Aorta (tissue), 5 donors: ENCODE measurements around the gene GIMAP6. TPM values are rescaled to one million over a fixed set of nuclear protein-coding genes. Genes with fewer than 3 reads are reported as not detected.
"Not testable (repeated sequence)": the region's sequence is repeated elsewhere in the genome, so short reads cannot be mapped to it uniquely, and the experiment has no call there.

ENCODE experiments used
- ATAC-seq: fragments of 200-7000 bp; cut with Tn5 transposase; one replicate; pipeline ENCODE4 v1.9.1; 2022; ENCODE audit warnings: moderate library complexity; ENCODE audit not compliant: low FRiP score
- DNase-seq, 2 donors: peaks; one replicate each; pipeline ENCODE4 v3.0.0-alpha.2; 2020
- H3K27ac ChIP-seq, 2 donors: one replicate each; pipeline ENCODE4 v1.5.1; 2013; ENCODE audit warnings: low read length in 2 of 2, mild to moderate bottlenecking in 2 of 2, moderate library complexity in 2 of 2, control low read depth in 1 of 2, inconsistent platforms in 1 of 2, low read depth in 1 of 2
- H3K27me3 ChIP-seq, 2 donors: one replicate each; pipeline ENCODE4 v1.6.1; 2013; ENCODE audit warnings: control low read depth in 1 of 2, low read length in 1 of 2, mild to moderate bottlenecking in 1 of 2, moderate library complexity in 1 of 2; ENCODE audit not compliant: insufficient read depth in 2 of 2, control insufficient read depth in 1 of 2
- H3K36me3 ChIP-seq, 2 donors: one replicate each; pipeline ENCODE4 v1.6.1; 2013; ENCODE audit warnings: control low read depth in 1 of 2, low read length in 1 of 2, mild to moderate bottlenecking in 1 of 2; ENCODE audit not compliant: insufficient read depth in 2 of 2, control insufficient read depth in 1 of 2
- H3K4me1 ChIP-seq, 2 donors: one replicate each; pipeline ENCODE4 v1.6.1; 2013; ENCODE audit warnings: low read length in 2 of 2, control low read depth in 1 of 2, mild to moderate bottlenecking in 1 of 2, moderate library complexity in 1 of 2; ENCODE audit not compliant: insufficient read depth in 2 of 2, control insufficient read depth in 1 of 2
- H3K4me3 ChIP-seq, 2 donors: one replicate each; pipeline ENCODE4 v1.5.1; 2013; ENCODE audit warnings: low read length in 2 of 2, control low read depth in 1 of 2, mild to moderate bottlenecking in 1 of 2
- H3K9me3 ChIP-seq: one replicate; pipeline ENCODE4 v1.6.1; 2013; ENCODE audit warnings: mild to moderate bottlenecking, low read length; ENCODE audit not compliant: control insufficient read depth
- WGBS, 2 donors: extraction: QIAGEN DNeasy Blood & Tissue Kit; methylation state at CpG; one replicate each; pipeline ENCODE4 v1.1.7; 2013; 5-methylcytosine and 5-hydroxymethylcytosine counted together
- intact Hi-C, 2 donors: fragments of 100-400 bp; cut with DNase I; formaldehyde crosslinking; loops; one replicate each; pipeline versions ENCODE4 v1.14.2 to v1.15.0; 2022
- long read RNA-seq, 2 donors: library from polyadenylated mRNA; unstranded; transcript quantifications; one replicate each; pipeline ENCODE4 v2.0.0, GENCODE V29; 2020 to 2021
- polyA plus RNA-seq, 2 donors: library from polyadenylated mRNA; stranded (reverse); fragments of 200-250 nt; gene quantifications; one replicate each; pipeline ENCODE4 v1.2.3, GENCODE V29; 2013
- total RNA-seq, 2 donors: library from RNA; stranded (reverse); fragmentation: NEBNext Ultra II Directional; extraction: Animal tissue kit (Norgen Biotek cat#: 25700); gene quantifications; one replicate each; pipeline ENCODE4 v1.2.1, GENCODE V29; 2021
- donor health status: healthy with polysubstance abuse.
- donor health status: Bipolar disorder and iron deficiency.
- donor health status: DM: no; HTN: no; CAD: no.
- donor health status: DM: no; HTN: no; CAD: no.
- donor health status: DM: yes; HTN: yes; CAD: no.

Gene GIMAP6
- 10 to 100 TPM; 31.7 to 49.2 TPM for total RNA-seq
- polyA plus RNA-seq = 10 to 100 TPM in 1 of 2 donors, 1 to 10 TPM in 1; 3.0 to 10.3 TPM
- long read RNA-seq, donor 1, transcript GIMAP6-202 (3 exons, 876 nt) = minor isoform, 26 of 96 reads
- long read RNA-seq, donor 1, transcript GIMAP6-201 (3 exons, 3,440 nt) = major isoform, 39 of 96 reads
- long read RNA-seq, donor 1, partial matches to known transcripts = 0 of 96 reads
- long read RNA-seq, donor 1, other reads (novel, unspliced or antisense) = 30 of 96 reads
- long read RNA-seq, donor 2, transcript GIMAP6-201 (3 exons, 3,440 nt) = major isoform, 10 of 33 reads
- long read RNA-seq, donor 2, partial matches to known transcripts = 1 of 33 reads
- long read RNA-seq, donor 2, other reads (novel, unspliced or antisense) = 19 of 33 reads

- no peaks in the 10 kb centered on the region for H3K36me3 ChIP-seq
- H3K4me1 ChIP-seq = no peaks in the 10 kb centered on the region
- WGBS, 2 donors = 73 to 78% methylated on average over 9 of the region's 9 CpGs
- DNase-seq (peak in 1 of 2 donors; percentile 55), ATAC-seq (peak; percentile 60)
- H3K4me3 ChIP-seq = no peak within 1 kb of the TSS
- peaks cover 2% of the 10 kb centered on the region for H3K9me3 ChIP-seq
- intact Hi-C loops = no loop called here
- H3K27ac ChIP-seq = no peak within 1 kb of the TSS
- no peaks in the 10 kb centered on the region for H3K27me3 ChIP-seq
Observed at GRCh38 chr7:150631866-150632864, at the start of gene GIMAP6. Gene GIMAP6, minus strand, starts transcription at chr7:150632385. Its CDS starts 2,243 bp downstream, at chr7:150630142.

DNA sequence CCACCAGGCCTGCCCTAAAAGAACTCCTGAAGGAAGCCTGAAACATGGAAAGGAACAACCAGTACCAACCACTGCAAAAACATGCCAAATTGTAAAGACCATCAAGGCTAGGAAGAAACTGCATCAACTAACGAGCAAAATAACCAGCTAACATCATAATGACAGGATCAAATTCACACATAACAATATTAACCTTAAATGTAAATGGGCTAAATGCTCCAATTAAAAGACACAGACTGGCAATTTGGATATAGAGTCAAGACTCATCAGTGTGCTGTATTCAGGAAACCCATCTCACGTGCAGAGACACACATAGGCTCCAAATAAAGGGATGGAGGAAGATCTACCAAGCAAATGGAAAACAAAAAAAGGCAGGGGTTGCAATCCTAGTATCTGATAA is 48.2 kb upstream of the GIMAP6 start:
- H3K27ac ChIP-seq, ATAC-seq: not testable (repeated sequence)

DNA sequence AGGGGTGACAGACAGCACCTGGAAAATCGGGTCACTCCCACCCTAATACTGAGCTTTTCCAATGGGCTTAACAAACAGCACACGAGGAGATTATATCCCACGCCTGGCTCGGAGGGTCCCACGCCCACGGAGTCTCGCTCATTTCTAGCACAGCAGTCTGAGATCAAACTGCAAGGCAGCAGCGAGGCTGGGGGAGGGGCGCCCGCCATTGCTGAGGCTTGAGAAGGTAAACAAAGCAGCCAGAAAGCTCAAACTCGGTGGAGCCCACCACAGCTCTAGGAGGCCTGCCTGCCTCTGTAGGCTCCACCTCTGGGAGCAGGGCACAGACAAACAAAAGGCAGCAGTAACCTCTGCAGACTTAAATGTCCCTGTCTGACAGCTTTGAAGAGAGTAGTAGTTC is 46.4 kb upstream of the GIMAP6 start:
- DNase-seq, H3K4me3 ChIP-seq, H3K9me3 ChIP-seq, intact Hi-C loops, H3K4me1 ChIP-seq, H3K27ac ChIP-seq, H3K27me3 ChIP-seq, ATAC-seq, H3K36me3 ChIP-seq: not testable (repeated sequence)
- 78 to 82% methylated on average over 11 of the region's 11 CpGs for WGBS, 2 donors

More for the DNA sequence above, 48.2 kb upstream of the GIMAP6 start:
- H3K4me1 ChIP-seq, H3K36me3 ChIP-seq, H3K4me3 ChIP-seq, H3K27me3 ChIP-seq, intact Hi-C loops, DNase-seq, H3K9me3 ChIP-seq: not testable (repeated sequence)
- WGBS, 2 donors = 63 to 81% methylated on average over 2 of the region's 2 CpGs

- ATAC-seq, H3K4me1 ChIP-seq, H3K4me3 ChIP-seq, H3K27me3 ChIP-seq, H3K36me3 ChIP-seq, intact Hi-C loops, DNase-seq, H3K27ac ChIP-seq, H3K9me3 ChIP-seq: not testable (repeated sequence)
- 53 to 61% methylated on average over 3 of the region's 3 CpGs for WGBS, 2 donors
Observed at GRCh38 chr7:150676854-150677253, 44.7 kb upstream of the GIMAP6 start.

DNA sequence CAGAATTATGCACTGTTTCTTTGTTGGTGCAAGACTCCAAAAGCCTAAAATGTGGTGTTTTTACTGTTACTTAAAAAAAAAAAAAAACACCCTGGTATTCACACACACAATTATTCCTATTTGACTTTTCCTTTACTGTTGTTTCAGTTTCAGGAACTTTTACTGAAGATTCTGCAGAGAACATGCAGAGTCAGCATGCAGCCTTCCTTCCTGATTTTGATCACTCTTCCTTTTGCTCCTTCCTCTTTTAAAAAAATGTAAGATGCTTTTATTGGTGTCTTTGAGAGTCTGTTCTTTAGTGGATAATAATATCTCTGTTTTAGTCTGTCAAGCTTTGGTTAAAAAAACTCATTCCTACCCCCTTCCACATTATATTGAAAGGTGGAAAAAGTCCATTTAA is 44.1 kb upstream of the GIMAP6 start:
- intact Hi-C loops, ATAC-seq, DNase-seq, H3K36me3 ChIP-seq, H3K4me3 ChIP-seq, H3K4me1 ChIP-seq, H3K27me3 ChIP-seq, H3K9me3 ChIP-seq, H3K27ac ChIP-seq: not testable (repeated sequence)

DNA sequence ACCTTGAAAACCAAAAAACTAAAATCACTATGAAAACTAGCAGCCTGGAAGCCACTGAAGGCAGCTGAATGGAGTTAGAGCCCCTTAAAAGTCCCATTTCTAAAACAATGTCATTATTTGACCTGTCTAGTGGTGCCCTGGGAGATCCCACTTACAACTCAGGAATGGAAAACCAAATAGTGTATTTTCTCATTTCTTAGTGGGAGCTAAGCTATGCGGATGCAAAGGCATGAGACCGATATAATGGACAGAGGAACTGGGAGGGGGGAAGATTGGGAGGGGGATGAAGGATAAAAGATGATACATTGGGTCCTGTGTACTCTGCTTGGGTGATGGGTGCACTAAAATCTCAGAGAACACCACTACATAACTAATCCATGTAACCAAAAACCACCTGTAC is 43.5 kb upstream of the GIMAP6 start:
- Histone ChIP-seq H3K4me3 (no peak overlapping the region), H3K36me3 (no peaks in the 10 kb centered on the region), H3K27ac (no peak overlapping the region), H3K27me3 (no peaks in the 10 kb centered on the region), H3K4me1 (no peaks in the 10 kb centered on the region), H3K9me3 (peaks cover 1% of the 10 kb centered on the region)
- no peak for DNase-seq
- WGBS, 2 donors = 75 to 79% methylated on average over 2 of the region's 2 CpGs
- no peak for ATAC-seq
- intact Hi-C loops = no loop called here

DNA sequence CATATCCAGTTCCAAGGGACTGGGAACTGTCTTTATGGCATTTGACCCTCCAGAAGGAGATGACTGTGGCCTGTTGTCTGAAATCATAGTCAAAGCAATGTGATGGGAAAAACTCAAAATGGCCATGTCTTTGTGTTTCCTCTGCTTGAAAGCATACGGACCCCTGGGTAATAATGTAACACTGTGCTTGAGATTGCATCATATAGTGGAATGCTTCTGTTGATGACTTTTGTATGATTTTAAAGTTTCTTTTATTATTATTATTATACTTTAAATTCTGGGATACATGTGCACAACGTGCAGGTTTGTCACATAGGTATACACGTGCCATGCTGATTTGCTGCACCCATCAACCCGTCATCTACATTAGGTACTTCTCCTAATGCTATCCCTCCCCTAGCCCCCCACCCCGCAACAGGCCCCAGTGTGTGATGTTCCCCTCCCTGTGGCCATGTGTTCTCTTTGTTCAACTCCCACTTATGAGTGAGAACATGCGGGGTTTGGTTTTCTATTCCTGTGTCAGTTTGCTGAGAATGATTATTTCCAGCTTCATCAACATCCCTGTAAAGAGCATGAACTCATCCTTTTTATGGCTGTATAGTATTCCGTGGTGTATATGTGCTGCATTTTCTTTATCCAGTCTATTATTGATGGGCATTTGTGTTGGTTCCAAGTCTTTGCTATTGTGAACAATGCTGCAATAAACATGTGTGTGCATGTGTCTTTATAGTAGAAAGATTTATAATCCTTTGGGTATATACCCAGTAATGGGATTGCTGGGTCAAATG is 39.8 kb upstream of the GIMAP6 start:
- ATAC-seq, intact Hi-C loops, H3K9me3 ChIP-seq, H3K36me3 ChIP-seq, H3K27me3 ChIP-seq, H3K4me1 ChIP-seq, DNase-seq, H3K27ac ChIP-seq, H3K4me3 ChIP-seq: not testable (repeated sequence)
- 82 to 84% methylated on average over 7 of the region's 7 CpGs for WGBS, 2 donors

DNA sequence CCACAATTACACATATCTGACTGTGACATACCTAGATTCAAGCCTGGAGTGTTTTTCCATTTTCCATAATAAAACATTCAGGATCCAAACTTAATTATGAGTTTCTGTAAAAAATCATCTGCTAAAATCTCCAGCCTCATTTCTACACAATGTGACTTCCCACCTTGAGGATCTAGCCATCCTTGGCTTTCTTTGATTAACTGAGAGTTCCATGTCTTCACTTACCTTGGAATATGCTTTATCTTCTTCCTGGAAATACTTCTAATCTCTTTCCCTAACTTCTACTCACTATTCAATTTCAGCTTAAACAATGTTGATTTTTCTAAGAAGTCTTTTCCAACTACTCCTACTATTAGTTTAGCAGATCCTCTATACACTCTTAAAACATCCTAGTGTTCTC is 36.8 kb upstream of the GIMAP6 start:
- no peaks in the 10 kb centered on the region for H3K27me3 ChIP-seq
- no peak for DNase-seq

More for the DNA sequence above, 36.8 kb upstream of the GIMAP6 start:
- Histone ChIP-seq H3K36me3 (no peaks in the 10 kb centered on the region), H3K27ac (no peak overlapping the region), H3K4me1 (no peaks in the 10 kb centered on the region), H3K4me3 (no peak overlapping the region), H3K9me3 (no peaks in the 10 kb centered on the region)
- ATAC-seq = no peak
- intact Hi-C loops = no loop called here
